ENCODE measurements around the gene CNN2.

GRCh38 chr19:1007399-1008251 lies 18.8 kb upstream of the CNN2 start:
- TF ChIP-seq CTCF (IDR thresholded peaks at IDR 0.05) (no peak), POLR2AphosphoS5 (IDR thresholded peaks at IDR 0.05) (no peak), POLR2A (IDR thresholded peaks at IDR 0.05) (no peak)
